Breast epithelium (tissue), 4 donors: ENCODE data around the gene NRG3. TPM values are rescaled to one million over a fixed set of nuclear protein-coding genes. Genes with fewer than 3 reads are reported as not detected.
"Not testable (repeated sequence)": the region's sequence is repeated elsewhere in the genome, so short reads cannot be mapped to it uniquely, and the experiment has no call there.

ENCODE experiments used
- DNase-seq, 2 donors: peaks; one replicate each; pipeline ENCODE4 v3.0.0-alpha.2; 2019; ENCODE audit warnings: low spot score in 2 of 2
- H3K27ac ChIP-seq, 2 donors: fragments of 200-600 bp; sonication (generic) in 1 of 2; one replicate each; pipeline ENCODE4 v1.5.1; 2016 to 2019; ENCODE audit warnings: mild to moderate bottlenecking in 1 of 2
- H3K27me3 ChIP-seq, 2 donors: fragments of 200-600 bp; sonication (generic) in 1 of 2; one replicate each; pipeline versions ENCODE4 v1.5.1 to v1.6.0; 2017 to 2019; ENCODE audit warnings: control low read depth in 1 of 2, mild to moderate bottlenecking in 1 of 2
- H3K36me3 ChIP-seq: fragments of 200-600 bp; one replicate; pipeline ENCODE4 v1.5.1; 2019
- H3K4me1 ChIP-seq, 2 donors: fragments of 200-600 bp; sonication (generic); one replicate each; pipeline ENCODE4 v1.5.1; 2016 to 2019; ENCODE audit warnings: control low read depth in 1 of 2
- H3K4me3 ChIP-seq, 3 donors: fragments of 200-600 bp; sonication (generic); 1 replicate in 2 of 3; 2 replicates in 1 of 3; pipeline ENCODE4 v1.5.1; 2016 to 2019; ENCODE audit warnings: mild to moderate bottlenecking in 3 of 3, moderate library complexity in 2 of 3
- H3K9me3 ChIP-seq, 2 donors: fragments of 200-600 bp; sonication (generic) in 1 of 2; one replicate each; pipeline ENCODE4 v1.5.1; 2016 to 2019; ENCODE audit warnings: control low read depth in 1 of 2
- POLR2A ChIP-seq: fragments of 450-650 bp; IDR thresholded peaks from one replicate; pipeline ENCODE4 v1.6.1; 2016; ENCODE audit warnings: antibody characterized with exemption, mild to moderate bottlenecking, moderate library complexity
- POLR2AphosphoS5 ChIP-seq, 3 donors: sonication (generic); formaldehyde crosslinking; IDR thresholded peaks; one replicate each; pipeline ENCODE4 v1.6.1; 2017; ENCODE audit warnings: antibody characterized with exemption in 3 of 3
- intact Hi-C: fragments of 100-400 bp; cut with DNase I; formaldehyde crosslinking; loops from one replicate; pipeline ENCODE4 v1.15.1; 2023; ENCODE audit warnings: low total_unique reads
- total RNA-seq, 3 donors: library from RNA; depleted of rRNA; stranded (reverse); fragments of >200 nt; gene quantifications; one replicate each; pipeline ENCODE4 v1.1.0, GENCODE V29; 2016
- TF ChIP-seq, protein P1 (sequence below), 3 donors: fragments of 450-650 bp; IDR thresholded peaks; one replicate each; pipeline ENCODE4 v1.5.1; 2016 to 2017; ENCODE audit warnings: antibody characterized with exemption in 3 of 3, mild to moderate bottlenecking in 3 of 3, moderate library complexity in 3 of 3

NRG3 gene
- total RNA-seq, 3 donors from 2014 or later: 0.16 to 0.88 (median 0.33) TPM

DNA sequence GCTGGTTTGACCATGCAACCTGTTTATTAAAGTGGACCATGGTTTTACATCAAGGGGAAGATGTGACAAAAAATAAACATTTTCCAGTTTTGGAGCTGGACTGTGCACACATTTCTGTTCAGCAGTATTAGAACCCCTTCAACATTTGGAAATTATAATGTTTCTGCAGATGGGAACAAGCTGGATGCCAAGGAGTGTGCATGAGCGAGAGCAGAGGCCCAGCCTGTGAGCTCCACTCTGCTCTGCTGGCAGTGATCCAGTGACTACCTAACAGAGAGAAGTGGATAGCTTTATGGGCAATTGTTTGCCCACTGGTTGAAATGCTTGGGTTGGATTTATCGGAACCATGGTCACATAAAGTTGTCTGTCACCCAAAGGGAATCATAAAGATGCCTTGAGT lies 456.7 kb downstream of the NRG3 start:
- intact Hi-C loops: no loop called here
- H3K4me3 ChIP-seq: no peak overlapping the region
- TF ChIP-seq POLR2A (no peak), POLR2AphosphoS5 (IDR thresholded peaks at IDR 0.05) (no peak)
- TF ChIP-seq, protein P1, sequence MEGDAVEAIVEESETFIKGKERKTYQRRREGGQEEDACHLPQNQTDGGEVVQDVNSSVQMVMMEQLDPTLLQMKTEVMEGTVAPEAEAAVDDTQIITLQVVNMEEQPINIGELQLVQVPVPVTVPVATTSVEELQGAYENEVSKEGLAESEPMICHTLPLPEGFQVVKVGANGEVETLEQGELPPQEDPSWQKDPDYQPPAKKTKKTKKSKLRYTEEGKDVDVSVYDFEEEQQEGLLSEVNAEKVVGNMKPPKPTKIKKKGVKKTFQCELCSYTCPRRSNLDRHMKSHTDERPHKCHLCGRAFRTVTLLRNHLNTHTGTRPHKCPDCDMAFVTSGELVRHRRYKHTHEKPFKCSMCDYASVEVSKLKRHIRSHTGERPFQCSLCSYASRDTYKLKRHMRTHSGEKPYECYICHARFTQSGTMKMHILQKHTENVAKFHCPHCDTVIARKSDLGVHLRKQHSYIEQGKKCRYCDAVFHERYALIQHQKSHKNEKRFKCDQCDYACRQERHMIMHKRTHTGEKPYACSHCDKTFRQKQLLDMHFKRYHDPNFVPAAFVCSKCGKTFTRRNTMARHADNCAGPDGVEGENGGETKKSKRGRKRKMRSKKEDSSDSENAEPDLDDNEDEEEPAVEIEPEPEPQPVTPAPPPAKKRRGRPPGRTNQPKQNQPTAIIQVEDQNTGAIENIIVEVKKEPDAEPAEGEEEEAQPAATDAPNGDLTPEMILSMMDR (IDR thresholded peaks at IDR 0.05): no peak

DNA sequence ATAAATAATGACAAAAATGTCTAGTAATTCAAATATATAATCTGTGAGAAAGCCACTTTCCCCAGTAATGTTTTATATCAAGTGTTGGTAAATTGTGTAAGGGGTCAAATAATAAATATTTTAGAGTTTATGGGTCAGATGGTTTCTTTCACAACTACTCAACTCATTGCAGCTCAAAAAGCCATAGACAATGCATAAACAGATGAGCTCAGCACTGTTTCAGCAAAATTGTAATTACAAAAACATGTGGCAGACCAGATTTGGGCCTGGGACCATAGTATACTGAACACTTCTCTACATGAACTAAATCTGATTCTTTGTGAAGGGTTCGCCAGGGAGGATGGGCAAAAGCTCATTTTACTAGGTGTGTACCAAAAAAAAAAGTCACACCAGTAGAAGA lies 460.8 kb downstream of the NRG3 start:
- Histone ChIP-seq H3K27ac (no peak overlapping the region), H3K27me3 (no peaks in the 10 kb centered on the region), H3K4me3 (no peak overlapping the region), H3K9me3 (no peaks in the 10 kb centered on the region), H3K4me1 (no peaks in the 10 kb centered on the region), H3K36me3 (no peaks in the 10 kb centered on the region)
- TF ChIP-seq, protein P1 (IDR thresholded peaks at IDR 0.05): no peak
- no peak for TF ChIP-seq POLR2A
- no peak for TF ChIP-seq POLR2AphosphoS5 (IDR thresholded peaks at IDR 0.05)
- DNase-seq: no peak
- intact Hi-C loops: no loop called here

More for the DNA sequence above, 456.7 kb downstream of the NRG3 start:
- no peak overlapping the region for H3K27ac ChIP-seq
- H3K9me3 ChIP-seq: no peaks in the 10 kb centered on the region
- DNase-seq: no peak
- H3K27me3 ChIP-seq: no peaks in the 10 kb centered on the region
- no peaks in the 10 kb centered on the region for H3K36me3 ChIP-seq
- no peaks in the 10 kb centered on the region for H3K4me1 ChIP-seq

DNA sequence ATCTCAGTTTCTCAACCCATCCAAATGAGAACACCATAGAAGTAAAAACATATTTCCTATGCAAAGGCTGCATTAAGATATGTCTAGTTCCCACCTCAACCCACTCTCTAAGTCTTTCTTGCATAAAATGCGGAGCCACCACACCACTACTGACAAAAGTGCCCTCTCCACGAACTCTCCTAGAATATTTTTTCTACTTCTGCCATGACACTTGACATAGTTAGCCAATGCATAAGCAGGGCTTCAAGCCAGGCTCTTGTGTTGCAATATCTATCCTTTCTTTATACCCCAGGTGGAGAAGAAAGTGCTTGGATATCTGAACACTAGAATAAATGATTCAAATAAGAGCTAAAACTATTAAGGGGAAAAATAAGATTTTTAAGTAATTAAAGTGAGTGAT lies 465.2 kb downstream of the NRG3 start:
- Histone ChIP-seq H3K4me3 (no peak overlapping the region), H3K4me1 (no peaks in the 10 kb centered on the region), H3K27me3 (no peaks in the 10 kb centered on the region), H3K27ac (no peak overlapping the region), H3K9me3 (no peaks in the 10 kb centered on the region), H3K36me3 (no peaks in the 10 kb centered on the region)
- intact Hi-C loops: no loop called here
- TF ChIP-seq, protein P1 (IDR thresholded peaks at IDR 0.05): no peak
- no peak for TF ChIP-seq POLR2AphosphoS5 (IDR thresholded peaks at IDR 0.05)
- TF ChIP-seq POLR2A: no peak
- DNase-seq: no peak

DNA sequence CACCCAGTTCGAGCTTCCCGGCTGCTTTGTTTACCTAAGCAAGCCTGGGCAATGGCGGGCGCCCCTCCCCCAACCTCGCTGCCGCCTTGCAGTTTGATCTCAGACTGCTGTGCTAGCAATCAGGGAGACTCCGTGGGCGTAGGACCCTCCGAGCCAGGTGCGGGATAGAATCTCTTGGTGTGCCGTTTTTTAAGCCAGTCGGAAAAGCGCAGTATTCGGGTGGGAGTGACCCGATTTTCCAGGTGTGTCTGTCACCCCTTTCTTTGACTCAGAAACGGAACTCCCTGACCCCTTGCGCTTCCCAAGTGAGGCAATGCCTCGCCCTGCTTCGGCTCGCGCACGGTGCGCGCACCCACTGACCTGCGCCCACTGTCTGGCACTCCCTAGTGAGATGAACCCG lies 474.6 kb downstream of the NRG3 start:
- H3K27ac ChIP-seq, H3K27me3 ChIP-seq, H3K4me3 ChIP-seq, H3K36me3 ChIP-seq, H3K9me3 ChIP-seq, DNase-seq, intact Hi-C loops, H3K4me1 ChIP-seq: not testable (repeated sequence)

DNA sequence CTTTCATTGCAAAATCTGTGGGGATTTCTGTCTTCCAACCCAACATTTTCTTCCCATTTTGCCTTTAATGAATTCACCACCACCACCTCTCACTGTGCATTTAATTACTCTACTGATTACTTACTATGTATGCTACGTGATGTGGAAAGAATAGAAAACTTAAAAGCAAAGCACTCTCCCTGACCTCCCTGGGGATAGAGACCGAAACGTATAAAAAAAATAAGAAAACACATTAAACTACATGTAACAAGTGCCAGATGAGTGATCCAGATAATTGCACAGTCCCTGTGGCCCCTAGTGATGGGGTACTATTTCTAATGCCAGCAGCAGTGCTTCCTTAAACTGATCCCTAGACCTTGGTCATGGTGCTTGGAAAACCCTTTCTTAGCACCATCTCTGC lies 478.4 kb downstream of the NRG3 start:
- no peak for TF ChIP-seq POLR2AphosphoS5 (IDR thresholded peaks at IDR 0.05)
- TF ChIP-seq, protein P1 (IDR thresholded peaks at IDR 0.05): no peak
- no peak for TF ChIP-seq POLR2A
- H3K27ac ChIP-seq: no peak overlapping the region
- no peaks in the 10 kb centered on the region for H3K36me3 ChIP-seq
- no peak for DNase-seq
- H3K27me3 ChIP-seq: no peaks in the 10 kb centered on the region
- H3K4me3 ChIP-seq: no peak overlapping the region
- H3K4me1 ChIP-seq: no peaks in the 10 kb centered on the region
- intact Hi-C loops: no loop called here
- no peaks in the 10 kb centered on the region for H3K9me3 ChIP-seq

DNA sequence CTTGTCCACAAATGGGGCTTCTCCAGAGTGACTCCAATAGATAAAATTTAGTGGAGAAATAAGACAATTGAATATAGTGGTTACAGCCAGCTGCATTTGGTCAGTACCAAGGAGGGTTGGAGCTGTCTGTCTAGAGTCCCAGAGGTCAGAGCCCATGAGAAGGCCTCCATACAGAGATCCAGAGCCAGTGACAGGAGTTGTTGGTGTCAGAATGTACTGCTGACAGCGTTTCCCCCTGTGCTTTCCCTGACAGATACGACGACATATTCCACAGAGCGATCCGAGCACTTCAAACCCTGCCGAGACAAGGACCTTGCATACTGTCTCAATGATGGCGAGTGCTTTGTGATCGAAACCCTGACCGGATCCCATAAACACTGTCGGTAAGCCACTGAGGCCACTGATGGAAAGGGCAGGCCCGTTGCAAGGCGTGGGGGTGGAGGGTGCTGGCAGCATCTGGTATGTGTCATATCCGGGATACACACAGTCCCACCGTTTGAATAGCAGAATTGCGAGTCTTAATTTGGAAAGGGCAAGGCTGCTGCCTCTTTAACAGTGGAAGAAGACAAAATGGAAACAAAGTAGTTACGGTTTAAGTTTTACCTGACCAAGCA lies 483.6 kb downstream of the NRG3 start:
- TF ChIP-seq POLR2A: no peak
- TF ChIP-seq, protein P1 (IDR thresholded peaks at IDR 0.05): no peak
- TF ChIP-seq POLR2AphosphoS5 (IDR thresholded peaks at IDR 0.05): no peak
- DNase-seq: no peak
- H3K4me1 ChIP-seq: no peaks in the 10 kb centered on the region
- H3K27me3 ChIP-seq: no peaks in the 10 kb centered on the region
- H3K27ac ChIP-seq: no peak overlapping the region
- H3K9me3 ChIP-seq: no peaks in the 10 kb centered on the region
- intact Hi-C loops: no loop called here
- H3K4me3 ChIP-seq: no peak overlapping the region
- H3K36me3 ChIP-seq: no peaks in the 10 kb centered on the region
